OCI-M2 (cell line): ENCODE data around the gene IGSF8.

Experiments
- DNase-seq: peaks from one replicate; lab custom pipeline; 2025; ENCODE audit not compliant: unreplicated experiment; lab: John Stamatoyannopoulos, UW

Gene IGSF8

DNA sequence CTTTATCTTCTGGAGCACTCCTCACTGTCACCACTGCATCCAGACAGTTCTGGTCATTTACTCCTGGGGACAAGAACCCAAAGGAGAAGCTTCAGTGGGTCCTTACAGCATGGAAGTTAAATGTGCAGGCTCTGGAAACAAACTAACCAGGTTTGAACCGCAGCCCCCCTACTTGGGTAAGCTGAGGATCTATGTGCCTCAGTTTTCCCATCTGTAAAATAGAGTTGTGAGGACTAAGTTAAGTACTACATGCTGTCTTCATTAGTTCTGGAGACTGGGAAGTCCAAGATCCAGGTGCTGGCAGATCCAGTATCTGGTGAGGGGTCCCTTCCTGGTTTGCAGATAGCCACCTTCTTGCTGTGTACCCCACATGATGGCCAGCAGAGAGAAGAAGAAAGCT, 9.1 kb upstream of the IGSF8 start:
- DNase-seq = no peak

DNA sequence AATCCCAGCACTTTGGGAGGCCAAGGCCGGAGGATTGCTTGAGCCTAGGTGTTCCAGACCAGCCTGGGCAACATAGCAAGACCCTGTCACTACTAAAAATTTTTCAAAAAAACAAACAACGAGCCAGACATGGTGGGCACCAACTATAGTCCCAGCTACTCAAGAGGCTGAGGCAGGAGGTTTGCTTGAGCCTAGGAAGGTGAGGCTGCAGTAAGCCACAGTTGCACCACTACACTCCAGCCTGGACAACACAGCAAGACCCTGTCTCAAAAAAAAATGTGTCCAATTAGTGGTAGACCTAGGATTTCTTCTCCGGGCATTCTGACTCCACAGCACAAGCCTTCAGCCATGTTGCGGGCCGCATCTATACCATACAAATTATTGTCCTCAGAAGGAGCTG, 6.7 kb upstream of the IGSF8 start:
- DNase-seq = no peak

DNA sequence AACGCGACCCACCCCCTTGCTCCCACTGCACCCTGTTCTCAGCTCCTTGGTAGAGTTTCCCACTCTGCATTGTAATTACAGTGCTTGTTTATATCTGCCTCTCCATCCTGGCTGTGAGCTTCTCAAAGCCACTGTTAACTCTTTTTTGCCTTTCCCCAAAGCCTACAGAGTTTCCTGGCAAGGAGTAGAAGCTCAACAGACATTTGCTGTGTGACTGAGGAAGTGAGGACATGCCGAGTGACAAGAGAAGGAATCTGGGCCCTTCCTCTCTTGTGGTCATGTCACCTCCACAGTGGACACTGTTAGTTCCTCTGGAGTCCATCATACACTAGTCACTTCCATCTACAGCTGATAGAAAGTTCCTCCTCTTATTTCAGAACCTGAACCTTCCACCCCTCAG, 6.1 kb upstream of the IGSF8 start:
- DNase-seq = no peak

DNA sequence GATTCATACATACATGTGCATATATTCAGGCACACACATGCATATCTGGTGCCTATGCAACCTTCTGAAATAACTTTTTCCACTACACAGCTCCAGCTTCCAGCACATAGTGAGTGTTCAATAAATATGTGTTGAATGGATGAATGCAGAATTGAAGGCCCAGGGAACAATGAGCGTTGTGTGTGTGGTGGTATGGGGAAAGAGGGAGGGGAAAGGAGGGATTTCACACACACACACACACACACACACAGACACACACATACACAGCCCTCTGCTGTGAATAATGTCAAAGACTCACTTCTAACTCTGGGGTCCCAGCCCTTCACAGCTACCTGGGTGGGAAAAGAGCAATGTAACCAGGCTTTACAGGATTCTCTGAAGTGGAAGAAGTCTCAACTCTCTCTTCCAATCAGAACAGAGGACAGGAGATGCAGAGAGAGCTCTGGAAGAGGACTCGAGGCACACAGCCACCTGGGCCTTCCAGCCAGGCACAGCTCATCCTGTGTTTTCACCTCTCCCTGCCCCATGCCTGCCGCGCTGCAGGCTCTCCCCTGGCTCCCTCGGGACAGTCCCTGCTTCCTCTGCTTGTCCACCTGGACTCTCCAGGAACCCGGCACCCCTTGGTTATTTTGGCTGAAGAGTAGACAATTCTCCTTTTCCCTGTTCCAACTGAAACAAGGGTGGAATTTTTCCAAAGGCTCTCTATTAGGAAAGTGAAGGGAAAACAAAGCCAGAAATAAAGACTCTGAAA, 5.4 kb upstream of the IGSF8 start:
- DNase-seq = no peak

DNA sequence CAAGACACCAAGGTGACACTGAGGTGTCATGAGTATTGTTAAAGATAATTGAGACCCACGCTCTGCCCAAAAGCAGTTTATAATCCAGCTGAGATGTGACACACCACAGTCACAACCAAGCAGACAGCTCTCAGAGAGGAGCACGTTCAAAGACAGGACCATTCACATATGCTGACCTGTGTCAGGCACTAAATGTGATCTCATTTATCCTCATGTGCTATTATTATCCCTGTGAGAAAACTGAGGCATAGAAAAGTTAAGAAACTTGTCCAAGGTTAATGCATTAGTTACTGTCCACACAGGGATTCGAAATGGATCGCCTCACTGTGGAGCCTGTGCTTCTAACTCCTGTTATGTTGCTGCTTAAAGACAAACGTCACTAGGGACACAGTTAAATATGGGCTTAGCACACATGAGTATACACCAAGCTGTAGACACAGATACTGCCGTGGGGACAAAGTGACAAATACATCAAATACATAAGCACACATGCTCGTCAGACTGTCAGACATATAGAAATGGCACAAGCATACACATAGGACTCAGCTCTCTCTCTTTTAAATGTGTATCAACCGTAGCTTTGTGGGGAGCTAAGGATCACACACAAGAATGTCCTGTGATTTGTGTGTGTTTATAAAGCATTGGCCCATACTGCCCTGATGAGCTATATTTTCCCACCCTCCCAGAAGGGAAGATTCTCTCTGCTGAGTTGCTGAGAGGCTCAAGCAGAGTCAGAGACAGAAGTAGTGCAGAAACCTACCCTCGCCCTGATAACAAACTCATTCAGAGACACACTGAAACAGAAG, 3.5 kb upstream of the IGSF8 start:
- no peak for DNase-seq

DNA sequence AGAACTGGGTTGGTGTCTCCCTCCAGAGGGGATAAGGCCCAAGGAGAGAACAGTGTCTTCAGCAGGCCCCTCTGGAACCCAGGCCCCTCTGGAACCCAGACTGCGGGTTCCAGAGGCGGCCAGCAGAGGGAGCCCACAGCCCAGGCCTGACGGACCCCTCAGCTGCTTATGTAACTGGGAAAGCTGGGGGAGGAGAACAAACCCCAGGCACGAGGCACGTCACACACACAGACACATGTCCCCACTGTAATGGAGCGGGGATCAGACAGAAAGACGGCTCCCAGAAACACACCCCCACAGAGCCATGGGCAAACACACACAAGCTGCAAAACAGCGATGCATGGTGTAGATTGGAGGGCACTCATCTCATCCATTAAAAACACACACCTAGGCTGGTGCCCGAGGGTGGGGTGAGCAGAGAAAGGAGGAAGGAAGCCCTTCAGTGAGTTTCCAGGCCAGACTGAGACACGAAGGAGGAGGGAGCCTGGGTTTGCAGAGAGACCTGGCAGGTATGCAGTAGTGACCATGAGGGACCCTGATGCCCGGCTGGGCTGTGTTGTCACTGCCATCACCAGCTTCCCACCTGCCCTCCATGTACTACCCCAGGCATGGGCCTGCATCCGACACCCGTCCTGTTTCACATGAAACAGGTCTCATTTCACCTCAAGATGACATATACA, 2.8 kb upstream of the IGSF8 start:
- peak; percentile 19 for DNase-seq

DNA sequence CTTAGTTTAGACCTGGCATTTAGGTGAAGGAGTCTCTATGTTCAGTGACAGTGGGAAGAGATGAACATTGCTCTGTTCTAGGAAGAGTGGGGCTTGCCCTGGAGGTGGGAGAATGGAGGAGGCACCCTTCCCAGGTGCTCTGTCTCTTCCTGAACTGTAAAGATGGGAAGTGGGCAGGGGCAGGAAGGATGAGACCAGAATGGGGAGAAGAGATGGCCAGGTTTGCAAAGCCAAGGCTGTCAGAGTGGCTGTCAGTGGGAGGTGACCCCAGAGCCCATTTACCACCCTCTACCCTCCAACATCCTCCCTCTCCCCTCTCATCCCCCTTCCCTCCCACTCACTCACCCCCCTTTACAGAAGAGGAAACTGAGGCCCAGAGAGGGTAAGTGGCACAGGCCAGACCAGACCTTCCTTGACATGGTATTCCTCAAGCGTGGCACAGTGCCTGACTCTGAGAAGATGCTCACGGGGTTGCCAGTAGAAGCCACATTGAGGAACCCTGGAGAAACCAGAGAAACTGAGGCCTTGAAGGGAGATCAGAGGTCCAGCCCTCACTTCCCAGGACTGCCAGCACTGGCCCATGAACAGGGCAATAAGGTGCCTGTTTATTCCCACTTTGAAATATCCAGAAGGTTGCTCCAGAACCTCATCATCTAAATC, 1.4 kb upstream of the IGSF8 start:
- DNase-seq = no peak

DNA sequence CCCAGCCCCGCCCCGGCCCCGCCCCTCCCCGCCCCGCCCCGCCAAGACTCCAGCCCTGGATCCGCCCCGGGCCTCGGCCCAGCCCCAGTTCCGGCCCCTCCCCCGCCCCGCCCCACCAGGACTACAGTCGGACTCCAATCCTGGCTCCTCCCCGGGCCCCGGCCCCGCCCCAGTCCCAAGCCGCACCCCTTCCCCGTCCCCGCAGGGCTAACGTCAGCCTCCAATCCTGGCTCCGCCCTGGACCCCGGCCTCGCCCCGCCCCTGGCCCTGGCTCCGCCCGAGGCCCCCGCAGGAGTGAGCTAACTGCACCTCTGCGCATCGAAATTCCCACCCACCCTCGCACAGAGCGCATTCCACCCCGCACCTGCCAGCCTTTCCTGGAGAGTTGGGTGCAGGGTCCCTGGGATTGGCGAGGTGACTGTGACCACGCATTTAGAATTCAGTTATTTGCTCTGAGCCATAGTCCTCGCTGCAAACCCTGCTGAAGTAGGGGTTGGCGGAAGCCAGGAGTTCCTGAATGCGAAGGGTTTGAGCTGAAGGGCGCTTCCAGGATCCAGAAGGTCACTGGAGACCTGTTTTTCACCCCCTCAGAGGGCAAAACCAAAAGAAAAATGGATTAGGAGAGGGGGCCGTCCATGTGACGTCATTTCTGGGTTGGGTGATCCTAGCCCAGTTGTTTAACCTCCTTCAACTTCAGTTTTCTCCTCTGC, 588 bp upstream of the IGSF8 start:
- peak; percentile 61 for DNase-seq

DNA sequence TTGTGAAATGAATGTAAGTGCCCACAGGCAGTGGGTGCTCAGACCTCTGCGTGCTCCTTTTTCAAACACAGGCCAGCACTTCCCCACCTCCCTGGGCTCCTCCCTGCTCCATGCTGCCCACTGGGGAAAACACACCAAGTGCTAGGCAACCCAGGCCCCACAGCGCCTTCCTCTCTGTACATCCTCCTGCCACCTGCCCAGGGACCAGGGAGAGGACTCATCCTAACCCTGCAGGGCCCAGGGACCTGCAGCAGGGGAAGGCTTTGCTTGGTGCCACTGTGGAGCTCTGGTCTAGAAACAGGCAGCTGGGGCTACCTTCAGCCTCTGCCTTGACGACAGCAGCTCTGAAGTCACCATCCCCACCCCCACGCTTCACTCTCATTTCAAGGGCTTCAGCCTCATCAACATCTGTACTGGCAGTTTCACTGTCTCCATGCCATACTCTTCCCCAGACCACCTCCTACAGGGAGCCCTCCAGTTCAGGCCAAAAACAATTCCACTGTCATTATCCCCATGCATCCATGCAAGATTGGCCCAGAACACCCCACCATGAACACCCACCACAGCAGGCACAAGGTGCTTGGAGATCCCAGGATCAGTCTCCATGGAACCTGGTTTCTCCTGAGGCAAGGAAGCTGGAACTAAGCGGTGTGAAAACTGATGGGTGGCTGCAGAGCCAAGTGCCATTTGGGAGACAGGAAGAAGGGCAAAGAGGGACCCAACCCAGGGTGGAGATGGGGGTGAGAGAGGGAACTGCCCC, 1.1 kb downstream of the IGSF8 start:
- no peak for DNase-seq

DNA sequence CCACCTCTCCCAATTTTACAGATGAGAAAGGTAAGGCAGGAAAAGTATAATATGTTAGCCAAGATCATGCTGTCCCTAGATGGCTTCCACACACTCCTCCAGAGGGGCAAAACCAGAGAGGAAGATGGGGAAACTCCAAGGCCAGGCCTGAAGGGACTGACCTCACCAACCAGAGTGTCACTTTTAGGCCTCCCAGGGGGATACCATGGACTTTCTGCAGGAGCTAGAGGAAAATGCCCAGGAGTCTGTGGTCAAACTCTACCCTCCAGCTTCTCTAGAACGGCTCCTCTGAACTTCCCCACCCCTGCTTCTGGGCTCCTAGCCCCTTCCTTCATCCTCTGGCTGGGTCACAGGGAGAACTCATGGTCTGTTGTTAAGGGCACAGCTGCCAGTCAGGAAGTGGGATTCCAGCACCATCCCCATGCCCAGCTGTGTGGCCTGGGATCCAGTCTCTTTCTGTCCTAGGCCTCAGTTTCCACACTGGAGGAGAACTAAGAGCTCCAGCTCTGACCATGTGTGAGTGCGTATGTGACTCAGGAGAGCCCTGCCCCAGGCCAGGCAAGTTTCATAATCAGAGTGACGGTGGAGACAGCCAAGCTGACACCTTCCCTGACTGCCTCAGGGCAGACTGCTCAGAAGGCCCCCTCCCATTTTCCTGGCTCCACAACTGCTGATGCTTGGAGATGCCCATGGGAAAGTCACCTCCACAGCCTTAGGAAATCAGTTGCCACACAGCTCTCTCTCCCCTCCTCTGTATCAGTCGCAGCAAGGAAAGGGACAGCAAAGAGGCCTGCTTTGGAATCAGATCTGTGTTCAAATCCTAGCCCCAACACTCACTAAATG, 1.9 kb downstream of the IGSF8 start:
- DNase-seq = no peak

DNA sequence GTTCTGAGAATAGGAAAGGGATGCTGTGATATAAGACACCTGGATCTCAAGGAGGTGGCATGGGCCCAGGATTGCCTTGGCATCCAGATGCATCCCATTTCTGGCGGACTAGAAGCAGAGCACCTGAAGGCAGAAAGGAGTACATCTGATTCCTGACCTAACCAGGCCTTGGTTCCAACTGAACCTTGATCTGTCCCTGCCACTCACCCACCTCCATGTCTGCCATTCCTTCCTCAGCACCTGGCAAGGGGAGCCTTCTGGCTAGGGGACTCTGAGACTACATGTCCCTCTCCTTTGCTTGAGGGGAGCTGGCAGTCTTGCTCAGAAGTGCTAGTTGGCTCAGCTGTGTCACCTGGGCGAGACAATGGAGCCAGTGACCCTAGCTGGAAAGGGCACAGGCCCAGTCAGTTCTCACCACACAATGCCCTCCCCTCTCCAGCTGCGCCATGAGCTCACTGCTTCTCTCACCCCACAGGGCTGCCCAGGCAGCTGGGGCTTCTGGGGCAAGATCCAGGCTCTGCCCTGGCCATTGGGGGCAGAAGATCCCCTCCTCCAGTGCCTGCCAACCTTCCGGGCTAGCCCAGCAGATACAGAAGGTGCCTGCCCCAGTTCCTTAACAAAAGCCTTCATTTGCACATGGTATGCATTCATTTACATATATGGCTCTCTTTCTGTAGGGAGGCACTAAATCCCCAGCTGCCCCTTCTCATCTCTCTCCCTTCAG, 2.9 kb downstream of the IGSF8 start:
- DNase-seq = no peak

DNA sequence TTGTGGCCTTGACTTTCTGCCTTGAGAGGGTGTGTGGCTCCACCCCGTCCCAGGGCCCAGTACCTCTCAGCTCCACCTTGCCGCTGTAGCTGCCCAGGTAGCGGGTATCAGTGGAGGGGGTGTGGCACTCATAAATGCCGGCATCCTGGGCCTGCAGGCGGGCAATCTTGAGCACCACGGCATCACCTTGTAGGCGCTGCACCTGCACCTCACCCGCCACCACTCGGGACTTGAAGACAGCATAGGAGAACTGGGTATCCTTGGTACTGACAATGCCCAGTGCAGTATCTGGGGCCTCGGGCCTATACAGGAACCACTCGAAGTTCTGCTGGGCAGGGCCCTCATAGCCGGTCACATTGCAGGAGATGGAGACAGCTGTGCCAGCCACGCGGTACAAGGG, 3.6 kb downstream of the IGSF8 start:
- DNase-seq = no peak

DNA sequence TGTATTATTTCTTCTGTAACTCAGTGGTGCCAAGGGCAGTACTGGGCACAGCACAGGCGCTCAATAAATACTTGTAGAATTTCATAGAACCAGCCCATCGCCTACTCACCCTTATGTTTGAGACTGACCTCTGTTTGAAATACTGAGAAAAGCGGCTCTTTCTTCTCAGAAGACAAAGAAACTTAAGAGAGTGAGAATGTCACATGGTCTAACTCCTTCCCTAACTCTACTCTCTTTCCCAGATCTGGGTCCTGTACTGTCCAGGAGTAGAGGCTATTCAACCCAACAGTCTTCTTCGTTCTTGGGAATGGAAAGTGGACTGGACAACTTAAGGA, 4.2 kb downstream of the IGSF8 start:
- DNase-seq = no peak

DNA sequence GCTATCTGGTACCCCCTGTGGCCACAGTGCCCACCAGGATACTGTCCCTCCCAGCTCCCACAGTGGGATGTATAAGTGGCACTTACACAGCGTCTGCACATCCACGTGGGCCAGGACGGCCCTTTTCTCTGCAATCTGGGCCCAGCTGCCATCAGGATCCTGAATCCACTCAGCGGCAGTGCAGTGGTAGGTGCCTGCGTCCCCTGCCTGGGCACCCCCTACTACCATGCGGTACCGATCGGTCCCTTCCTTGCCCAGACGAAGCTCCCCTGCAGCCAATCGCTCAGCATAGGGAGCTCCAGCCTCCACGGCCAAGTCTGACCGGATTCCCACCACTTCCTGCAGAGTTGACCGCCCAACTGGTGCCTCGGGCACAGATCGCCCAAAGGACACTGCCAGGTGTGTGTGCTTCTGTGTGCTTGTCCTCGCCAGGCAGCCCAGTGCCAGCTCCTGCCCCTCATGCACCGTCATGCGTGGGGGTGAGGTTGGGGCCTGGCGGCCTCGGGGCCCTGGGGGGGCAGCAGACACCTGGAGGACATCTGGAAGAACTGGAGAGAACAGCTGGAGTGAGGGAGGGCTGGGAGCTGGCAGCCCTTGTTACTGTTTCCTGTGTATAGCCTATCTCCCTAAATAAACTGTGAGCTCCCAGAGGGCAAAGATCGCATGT, 4.7 kb downstream of the IGSF8 start:
- no peak for DNase-seq

DNA sequence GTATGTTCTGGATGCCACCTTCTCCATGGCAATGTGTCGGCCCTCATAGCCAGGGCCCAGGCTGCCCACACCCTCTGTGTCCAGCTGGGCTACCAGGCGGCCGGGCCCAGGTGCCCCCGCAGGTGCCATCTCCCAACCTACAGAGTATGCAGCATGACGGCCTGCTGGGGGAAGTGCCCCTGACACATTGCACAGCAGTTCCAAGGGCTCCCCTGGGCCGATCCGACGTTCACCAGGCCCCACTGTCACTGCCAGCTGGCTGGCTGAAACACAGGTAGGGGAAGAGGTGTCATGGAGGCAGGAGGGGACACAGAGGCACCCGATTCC, 5.4 kb downstream of the IGSF8 start:
- DNase-seq = no peak

DNA sequence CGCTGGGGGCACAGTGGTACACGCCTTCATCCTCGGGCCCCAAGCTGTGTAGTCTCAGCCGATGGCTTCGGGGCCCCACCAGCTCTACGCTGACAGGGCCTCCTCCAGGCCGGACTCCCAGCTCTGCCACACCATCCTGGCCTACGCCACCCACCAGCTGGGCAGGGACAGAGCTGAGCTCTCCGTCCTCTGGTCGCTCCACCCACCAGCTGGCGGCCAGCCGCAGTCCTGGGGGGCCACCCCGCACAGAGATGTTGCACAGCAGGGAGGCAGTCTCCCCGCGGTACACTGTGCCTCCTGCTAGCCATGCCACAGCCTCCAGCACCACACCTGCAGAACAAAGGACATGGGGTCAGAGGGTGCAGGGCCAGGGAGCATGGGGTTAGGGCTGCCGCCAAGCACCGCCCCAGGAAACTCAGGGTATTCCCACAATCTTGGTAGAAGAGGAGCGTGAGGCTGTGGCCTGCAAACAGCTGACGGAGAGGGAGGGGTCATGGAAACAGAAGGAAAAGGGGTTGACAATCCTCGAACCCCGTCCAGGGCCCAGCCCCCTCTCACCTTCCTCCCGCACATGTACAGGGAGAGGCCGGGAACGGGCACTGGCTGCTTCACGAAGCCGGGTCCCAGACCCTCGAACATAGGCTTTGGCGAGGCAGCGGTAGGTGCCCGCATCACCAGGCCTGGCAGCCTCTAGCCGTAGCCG, 5.9 kb downstream of the IGSF8 start:
- DNase-seq = no peak

DNA sequence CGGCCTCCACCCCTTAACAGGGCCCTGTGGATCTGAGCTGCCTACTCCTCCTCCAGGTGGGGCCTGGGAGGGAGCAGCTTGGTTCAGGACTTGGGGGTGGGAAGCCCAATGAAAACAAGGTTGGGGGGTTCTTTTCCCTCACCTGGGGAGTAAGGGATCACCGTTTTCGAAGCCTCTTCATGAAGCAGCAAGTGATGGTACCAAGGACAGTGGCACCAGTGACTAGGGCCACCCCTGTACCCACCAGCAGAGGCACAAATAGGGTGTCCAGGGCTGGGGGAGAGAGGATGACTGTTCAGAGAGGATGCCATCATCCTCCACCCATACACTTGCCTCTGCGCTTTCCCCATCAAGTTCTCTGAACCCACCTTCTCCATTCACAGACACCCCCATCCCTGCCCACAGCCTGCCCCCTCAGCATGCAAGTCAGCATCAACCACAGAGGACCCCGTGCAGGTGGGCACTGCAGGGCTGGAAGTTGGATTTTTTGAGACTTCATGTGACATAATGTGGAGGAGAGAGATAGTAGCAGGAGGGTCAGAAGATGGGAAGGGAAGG, 6.7 kb downstream of the IGSF8 start:
- no peak for DNase-seq
